Right ventricle myocardium inferior (tissue), 1 donor: ENCODE data around the gene MSH5. TPM values are rescaled to one million over a fixed set of nuclear protein-coding genes. Genes with fewer than 3 reads are reported as not detected.

Source experiments
- ATAC-seq: fragments of 200-7000 bp; cut with Tn5 transposase; one replicate; pipeline ENCODE4 v1.9.1; 2020; ENCODE audit warnings: mild to moderate bottlenecking, moderate library complexity
- DNase-seq: peaks from one replicate; pipeline ENCODE4 v3.0.0; 2021; ENCODE audit errors: missing footprints
- intact Hi-C: fragments of 100-400 bp; cut with DNase I; formaldehyde crosslinking; loops from one replicate; pipeline ENCODE4 v1.11.0; 2022
- total RNA-seq: library from RNA; stranded (reverse); fragmentation: NEBNext Ultra II Directional; extraction: Animal tissue kit (Norgen Biotek cat#: 25700); gene quantifications from one replicate; pipeline ENCODE4 v1.2.1, GENCODE V29; 2021
- donor health status: DM: no; HTN: yes; CAD: no; lungs with severe emphysema.

The MSH5 gene
- total RNA-seq, 1 donor from 2014 or later, result 2.0 TPM

GRCh38 chr6:31727034-31727716 lies 12.6 kb upstream of the MSH5 start:
- DNase-seq (peak; percentile 71), ATAC-seq (no peak)
- intact Hi-C loops, result no loop called here

GRCh38 chr6:31727717-31728671 lies 11.8 kb upstream of the MSH5 start:
- no peak for ATAC-seq
- peak; percentile 57 for DNase-seq
- intact Hi-C loops, result loop anchor here (2.0 kb wide), 2 partner anchors 41 to 47 kb away; partner anchors contain the start of gene LY6G5C

GRCh38 chr6:31728767-31729514 lies 10.9 kb upstream of the MSH5 start, which contains the start of gene DDAH2:
DDAH2 (minus strand) TSS chr6:31729299; CDS start chr6:31729161, 138 bp downstream.
- intact Hi-C loops, result loop anchor here (1.0 to 2.0 kb wide), 3 partner anchors 40 to 101 kb away; partner anchors contain the start of gene LY6G5C
- DNase-seq (peak; percentile 71), ATAC-seq (peak; percentile 29)

- ATAC-seq, result peak; percentile 90
- DNase-seq, result peak; percentile 95
- intact Hi-C loops, result loop anchor here (1.0 to 2.0 kb wide), 3 partner anchors 39 to 101 kb away; partner anchors contain the start of gene LY6G5C
Observed at GRCh38 chr6:31729515-31729978, 10.3 kb upstream of the MSH5 start.

- intact Hi-C loops, result loop anchor here (1.0 to 10.0 kb wide), 6 partner anchors 27 to 185 kb away; partner anchors contain the start of genes ABHD16A, ATP6V1G2, DDX39B and LY6G5C
- DNase-seq, result peak; percentile 96
- peak; percentile 91 for ATAC-seq
Observed at GRCh38 chr6:31729979-31730630, 9.7 kb upstream of the MSH5 start.

GRCh38 chr6:31730631-31731086 lies 9.1 kb upstream of the MSH5 start:
- intact Hi-C loops, result loop anchor here (2.0 to 10.0 kb wide), 3 partner anchors 28 to 186 kb away; partner anchors contain the start of genes ABHD16A, ATP6V1G2, DDX39B and NFKBIL1
- ATAC-seq, result no peak
- peak; percentile 56 for DNase-seq

- no peak for DNase-seq
- intact Hi-C loops, result loop anchor here (5.0 to 10.0 kb wide), 2 partner anchors 60 to 187 kb away; partner anchors contain the start of genes ATP6V1G2, DDX39B and NFKBIL1
- ATAC-seq, result no peak
Observed at GRCh38 chr6:31732029-31732428, 7.8 kb upstream of the MSH5 start.

GRCh38 chr6:31733734-31734133 lies 6.1 kb upstream of the MSH5 start:
- ATAC-seq, result no peak
- intact Hi-C loops, result loop anchor here (5.0 to 10.0 kb wide), 2 partner anchors 59 to 189 kb away; partner anchors contain the start of genes ATP6V1G2, DDX39B and NFKBIL1

GRCh38 chr6:31734247-31734820 lies 5.5 kb upstream of the MSH5 start:
- no peak for DNase-seq
- no peak for ATAC-seq
- intact Hi-C loops, result loop anchor here (5.0 to 10.0 kb wide), 2 partner anchors 58 to 190 kb away; partner anchors contain the start of genes ATP6V1G2, DDX39B and NFKBIL1

More at GRCh38 chr6:31733734-31734133, 6.1 kb upstream of the MSH5 start:
- no peak for DNase-seq

- ATAC-seq (no peak), DNase-seq (peak; percentile 61)
- intact Hi-C loops, result loop anchor here (5.0 to 10.0 kb wide), 2 partner anchors 57 to 190 kb away; partner anchors contain the start of genes ATP6V1G2, DDX39B and NFKBIL1
Observed at GRCh38 chr6:31734821-31735406, 4.9 kb upstream of the MSH5 start.

GRCh38 chr6:31736021-31736767 lies 3.6 kb upstream of the MSH5 start, which contains the start of gene CLIC1:
CLIC1 (minus strand) TSS chr6:31736530; CDS start chr6:31736300, 230 bp downstream.
- ATAC-seq, result peak; percentile 70
- intact Hi-C loops, result loop anchor here (10.0 kb wide), 1 partner anchor 191 kb away; the partner anchor contains the start of genes ATP6V1G2, DDX39B and NFKBIL1

GRCh38 chr6:31736768-31737314 lies 3.0 kb upstream of the MSH5 start:
- intact Hi-C loops, result loop anchor here (10.0 kb wide), 1 partner anchor 192 kb away; the partner anchor contains the start of genes ATP6V1G2, DDX39B and NFKBIL1
- ATAC-seq (no peak), DNase-seq (peak; percentile 54)

More at GRCh38 chr6:31736021-31736767, 3.6 kb upstream of the MSH5 start, which contains the start of gene CLIC1:
- DNase-seq, result peak; percentile 93

- intact Hi-C loops, result loop anchor here (10.0 kb wide), 1 partner anchor 193 kb away; the partner anchor contains the start of genes ATP6V1G2, DDX39B and NFKBIL1
Observed at GRCh38 chr6:31737315-31737990, 2.4 kb upstream of the MSH5 start.

More at GRCh38 chr6:31737315-31737990, 2.4 kb upstream of the MSH5 start:
- ATAC-seq (no peak), DNase-seq (no peak)
